Skeletal muscle cell (primary cell): ENCODE measurements around the gene CDH15.
"Not testable (repeated sequence)": the region's sequence is repeated elsewhere in the genome, so short reads cannot be mapped to it uniquely, and the experiment has no call there.

Experiments
- DNase-seq: peaks from one replicate; pipeline ENCODE4 v3.0.0-alpha.2; 2010; ENCODE audit warnings: low read depth
- H3K4me3 ChIP-seq: 2 replicates; pipeline ENCODE4 v1.5.1; 2011; ENCODE audit warnings: low read depth, mild to moderate bottlenecking, control low read depth, low read length, moderate library complexity

CDH15 gene

DNA sequence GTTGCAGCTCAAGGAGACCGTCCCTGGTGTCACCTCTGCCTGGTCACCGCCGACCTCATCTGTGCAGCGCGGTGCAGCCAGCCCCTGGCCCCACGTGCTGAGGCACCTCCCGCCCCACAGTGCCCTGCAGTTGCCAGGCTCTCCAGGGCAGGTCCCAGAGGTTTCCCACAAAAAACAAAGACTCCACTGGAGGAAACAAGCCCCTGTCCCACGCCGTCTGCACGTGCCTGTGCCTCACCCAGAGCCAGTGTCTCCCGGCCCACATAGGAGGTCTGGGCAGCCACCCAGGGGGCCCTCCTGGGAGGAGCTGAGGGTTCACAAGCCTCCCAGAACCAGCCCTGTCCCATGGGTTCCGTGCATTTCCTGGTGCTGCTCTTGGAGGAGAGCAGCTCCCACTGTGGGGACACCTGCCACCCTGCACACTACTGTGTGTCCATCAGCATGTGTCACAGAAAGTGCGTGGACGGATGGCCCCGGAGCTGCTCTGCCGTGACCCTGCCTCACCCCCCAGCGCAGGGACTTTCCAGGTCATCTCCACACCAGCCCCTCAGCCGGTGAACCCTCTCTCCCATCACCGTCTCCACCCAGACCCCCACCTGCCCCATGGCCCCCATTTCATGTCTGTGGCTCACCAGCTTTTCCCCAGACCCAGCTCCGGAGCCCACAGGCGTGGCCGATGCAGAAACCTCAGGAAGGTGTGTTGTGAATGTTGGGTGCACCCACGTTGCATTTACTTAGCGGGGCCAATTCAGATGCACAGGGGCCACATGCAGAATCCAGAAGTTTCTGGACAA, 17.0 kb upstream of the CDH15 start:
- no peak for DNase-seq
- H3K4me3 ChIP-seq = no peak overlapping the region

DNA sequence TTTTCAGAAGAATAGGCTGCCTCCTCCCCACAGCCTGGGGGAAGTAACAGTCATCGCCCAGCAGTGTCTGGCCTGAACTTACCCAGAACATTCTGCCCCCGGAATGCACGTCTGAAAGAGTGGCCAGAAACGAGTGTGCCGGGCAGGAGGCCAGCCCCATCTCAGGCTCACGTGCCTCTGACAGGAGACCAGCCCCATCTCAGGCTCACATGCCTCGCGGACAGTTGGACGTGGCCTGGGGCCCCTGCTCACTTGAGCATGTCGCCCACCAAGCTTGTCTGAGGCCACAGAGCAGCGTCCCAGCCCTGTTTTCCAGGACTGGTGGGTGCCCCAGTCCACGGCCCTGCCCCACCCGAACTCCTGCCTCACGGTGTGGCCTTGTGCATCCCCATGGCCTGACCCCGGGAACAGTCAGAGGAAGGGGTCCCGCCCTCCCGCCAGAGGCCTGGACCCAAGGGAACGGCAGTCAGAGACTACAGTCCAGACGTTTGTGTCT, 16.3 kb upstream of the CDH15 start:
- peak; percentile 24 for DNase-seq
- H3K4me3 ChIP-seq = no peak overlapping the region

DNA sequence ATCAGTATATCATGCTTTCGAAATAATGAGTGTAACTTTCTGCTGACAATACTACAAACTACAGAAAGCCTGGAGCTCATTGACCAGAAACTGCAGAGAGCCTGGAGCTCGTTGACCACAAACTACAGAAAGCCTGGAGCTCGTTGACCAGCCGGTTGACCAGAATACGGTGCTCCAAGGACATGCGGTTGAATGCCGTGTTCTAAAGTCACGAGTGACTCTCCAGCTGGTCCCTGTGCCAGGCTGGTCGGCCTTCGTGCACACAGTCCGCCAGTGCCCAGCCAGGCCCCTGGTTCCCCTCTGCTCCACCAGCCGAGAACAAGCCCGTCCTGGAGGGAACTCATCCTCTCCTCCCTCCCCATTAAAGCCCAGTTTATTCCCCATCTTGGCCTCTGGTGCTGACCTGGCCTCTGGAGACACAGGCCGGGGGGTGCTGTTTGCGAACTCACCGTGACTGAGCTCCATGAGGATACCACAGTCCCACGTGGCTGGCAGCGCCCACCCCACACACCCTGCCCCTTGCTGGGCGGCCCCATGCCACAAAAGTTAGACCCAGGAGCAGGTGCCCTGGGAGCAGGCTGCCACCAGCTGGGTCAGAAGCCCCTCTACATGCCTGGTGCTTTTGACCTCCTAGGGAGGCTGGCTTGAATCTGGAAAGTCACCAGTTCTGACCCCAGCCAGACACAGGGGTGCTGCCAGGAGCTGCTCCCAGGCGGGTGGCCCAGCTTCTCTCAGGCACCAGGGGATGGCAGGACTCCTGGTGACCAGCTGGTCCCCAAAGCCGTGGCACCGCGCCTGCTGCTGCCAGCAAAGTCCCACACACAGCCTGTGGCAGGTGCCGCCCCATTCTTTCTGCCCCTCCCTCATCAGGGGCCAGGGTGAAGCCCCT, 15.5 kb upstream of the CDH15 start:
- no peak overlapping the region for H3K4me3 ChIP-seq
- DNase-seq = no peak

DNA sequence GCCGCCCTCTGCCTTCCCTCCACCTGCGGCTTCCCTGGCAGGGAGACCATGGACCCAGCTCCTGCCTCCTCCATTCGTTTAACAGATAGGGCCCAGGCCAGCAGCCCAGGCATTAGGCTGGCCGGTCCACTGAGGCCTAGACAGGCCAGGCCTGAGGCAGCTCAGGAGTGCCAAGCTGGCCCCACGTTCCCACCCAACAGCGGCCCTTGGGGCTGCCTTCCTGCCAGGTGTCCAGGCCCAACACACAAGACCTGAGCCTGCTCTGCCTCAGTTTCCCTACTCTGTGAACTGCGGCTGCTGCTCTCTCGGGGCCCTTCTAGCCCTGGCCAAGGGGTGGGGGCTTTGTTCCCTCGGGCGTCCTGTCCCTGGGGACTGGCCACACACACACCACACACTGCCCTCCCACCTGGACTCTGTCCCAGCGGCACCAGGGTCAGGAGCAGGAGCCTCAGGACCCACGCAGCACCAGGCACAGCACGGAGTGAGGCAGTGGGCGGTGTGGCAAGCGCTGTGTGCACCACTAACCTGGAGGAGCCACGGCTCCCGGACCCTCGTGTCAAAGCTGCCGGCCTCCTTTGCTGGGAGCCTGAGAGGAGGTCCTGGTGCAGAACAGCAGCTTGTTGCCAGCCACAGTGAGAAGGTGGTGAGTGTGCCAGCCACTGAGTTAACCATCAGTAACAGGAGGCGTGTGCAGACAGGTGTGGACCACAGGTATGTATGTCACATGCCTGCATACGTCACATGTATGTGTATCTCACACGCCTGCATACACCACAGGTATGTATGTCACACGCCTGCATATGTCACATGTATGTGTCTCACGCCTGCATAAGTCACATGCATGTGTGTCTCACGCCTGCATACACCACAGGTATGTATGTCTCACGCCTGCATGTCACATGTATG, 14.6 kb upstream of the CDH15 start:
- H3K4me3 ChIP-seq = no peak overlapping the region
- no peak for DNase-seq

DNA sequence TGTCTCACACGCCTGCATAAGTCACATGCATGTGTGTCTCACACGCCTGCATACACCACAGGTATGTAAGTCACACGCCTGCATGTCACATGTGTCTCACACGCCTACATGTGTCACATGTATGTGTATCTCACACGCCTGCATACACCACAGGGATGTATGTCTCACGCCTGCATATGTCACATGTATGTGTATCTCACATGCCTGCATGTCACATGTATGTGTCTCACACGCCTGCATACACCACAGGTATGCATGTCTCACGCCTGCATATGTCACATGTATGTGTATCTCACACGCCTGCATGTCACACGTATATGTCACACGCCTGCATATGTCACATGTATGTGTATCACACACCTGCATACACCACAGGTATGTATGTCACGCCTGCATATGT, 13.8 kb upstream of the CDH15 start:
- no peak for DNase-seq
- H3K4me3 ChIP-seq = no peak overlapping the region

DNA sequence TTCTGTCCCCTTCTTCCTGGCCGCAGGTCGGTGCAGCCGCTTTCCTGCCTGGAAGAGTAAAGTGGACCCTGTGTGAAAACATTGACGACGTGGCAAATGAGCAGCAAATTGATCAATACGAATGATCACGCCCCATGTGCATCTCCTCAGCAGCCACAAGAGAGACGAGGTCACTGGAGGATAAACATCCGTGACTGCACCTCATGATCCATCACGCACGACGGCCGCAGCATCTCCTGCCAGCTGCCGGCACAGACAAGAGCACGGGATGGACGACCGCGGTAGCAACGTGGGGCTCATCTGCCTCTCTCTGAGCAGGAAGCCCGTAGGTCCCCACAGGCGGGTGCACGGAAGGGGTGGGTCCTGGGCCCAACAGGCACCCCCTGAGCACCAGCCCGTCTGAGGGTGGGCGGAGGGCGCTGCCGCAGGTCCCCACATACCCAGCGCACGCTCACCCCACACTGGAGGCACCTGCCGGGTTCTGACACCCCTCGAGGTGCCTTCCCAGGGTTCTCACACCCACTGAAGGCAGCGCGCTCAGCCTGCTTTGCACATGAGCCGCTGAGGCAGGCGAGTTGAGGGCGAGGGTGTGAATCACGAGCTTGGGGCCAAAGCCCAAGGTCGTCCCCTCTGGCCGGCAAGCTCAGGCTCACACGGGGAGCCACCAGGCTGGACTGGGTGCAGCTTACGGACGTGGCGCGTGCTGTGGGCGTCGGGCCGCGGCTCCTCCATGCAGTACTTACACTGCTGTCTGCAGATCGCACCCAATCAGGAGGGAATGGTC, 12.3 kb upstream of the CDH15 start:
- no peak overlapping the region for H3K4me3 ChIP-seq
- no peak for DNase-seq

DNA sequence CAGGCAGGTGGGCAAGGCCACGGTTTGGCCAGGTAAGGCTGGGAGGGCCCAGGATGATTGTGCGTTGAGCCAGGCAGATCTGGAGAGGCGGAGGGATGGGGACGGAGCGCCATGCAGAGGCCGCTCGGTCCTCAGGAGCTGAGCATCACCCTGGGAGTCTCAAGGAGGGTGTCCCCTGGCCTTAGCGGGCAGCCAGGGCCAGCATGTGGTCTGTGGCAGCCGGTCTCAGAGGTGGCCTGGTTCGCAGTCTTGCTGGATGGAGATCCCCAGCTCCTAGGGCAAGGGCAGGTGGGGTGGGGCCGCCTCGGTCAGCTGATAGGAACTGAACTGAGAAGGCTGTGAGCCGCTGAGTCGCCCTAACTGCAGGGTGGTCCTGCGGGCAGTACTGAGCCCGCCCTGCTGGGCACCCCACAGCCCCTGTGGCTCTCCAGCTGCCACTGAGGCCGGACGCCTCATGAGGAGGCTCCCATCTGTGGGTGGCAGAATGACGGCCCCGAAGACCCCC, 11.6 kb upstream of the CDH15 start:
- DNase-seq = no peak

DNA sequence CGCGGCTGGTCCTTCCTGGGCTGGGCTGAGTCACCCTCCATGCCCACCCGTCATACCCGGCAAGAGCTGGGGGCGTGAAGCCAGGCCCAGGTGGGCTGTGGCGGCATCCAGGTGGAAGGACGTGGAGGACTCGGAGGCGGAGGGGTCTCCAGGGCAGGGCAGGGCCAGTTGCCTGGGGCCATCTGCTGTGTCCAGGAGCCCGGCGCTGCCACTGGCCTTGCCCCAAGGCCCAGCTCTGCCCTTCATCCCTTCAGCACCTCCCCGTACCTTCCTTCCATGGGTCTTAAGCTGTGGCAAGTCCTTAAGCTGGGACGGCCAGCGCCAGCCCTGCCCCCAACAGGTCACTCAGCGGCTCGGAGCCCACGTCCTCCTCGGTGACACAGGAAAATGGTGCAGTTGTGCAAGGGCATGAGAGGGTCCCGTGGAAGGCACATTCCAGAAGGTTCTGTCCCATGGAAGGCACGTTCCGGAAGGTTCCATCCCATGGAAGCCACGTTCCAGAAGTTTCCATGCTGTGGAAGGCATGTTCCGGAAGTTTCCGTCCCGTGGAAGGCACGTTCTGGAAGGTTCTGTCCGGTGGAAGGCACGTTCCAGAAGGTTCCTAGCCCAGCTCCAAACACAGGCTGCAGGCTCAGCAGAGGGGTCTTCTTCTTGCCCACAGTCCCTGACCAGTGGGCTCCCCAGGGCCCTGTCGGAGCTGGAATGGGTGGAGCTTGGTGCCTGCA, 10.4 kb upstream of the CDH15 start:
- no peak for DNase-seq
- no peak overlapping the region for H3K4me3 ChIP-seq

More for the DNA sequence above, 11.6 kb upstream of the CDH15 start:
- H3K4me3 ChIP-seq = no peak overlapping the region

DNA sequence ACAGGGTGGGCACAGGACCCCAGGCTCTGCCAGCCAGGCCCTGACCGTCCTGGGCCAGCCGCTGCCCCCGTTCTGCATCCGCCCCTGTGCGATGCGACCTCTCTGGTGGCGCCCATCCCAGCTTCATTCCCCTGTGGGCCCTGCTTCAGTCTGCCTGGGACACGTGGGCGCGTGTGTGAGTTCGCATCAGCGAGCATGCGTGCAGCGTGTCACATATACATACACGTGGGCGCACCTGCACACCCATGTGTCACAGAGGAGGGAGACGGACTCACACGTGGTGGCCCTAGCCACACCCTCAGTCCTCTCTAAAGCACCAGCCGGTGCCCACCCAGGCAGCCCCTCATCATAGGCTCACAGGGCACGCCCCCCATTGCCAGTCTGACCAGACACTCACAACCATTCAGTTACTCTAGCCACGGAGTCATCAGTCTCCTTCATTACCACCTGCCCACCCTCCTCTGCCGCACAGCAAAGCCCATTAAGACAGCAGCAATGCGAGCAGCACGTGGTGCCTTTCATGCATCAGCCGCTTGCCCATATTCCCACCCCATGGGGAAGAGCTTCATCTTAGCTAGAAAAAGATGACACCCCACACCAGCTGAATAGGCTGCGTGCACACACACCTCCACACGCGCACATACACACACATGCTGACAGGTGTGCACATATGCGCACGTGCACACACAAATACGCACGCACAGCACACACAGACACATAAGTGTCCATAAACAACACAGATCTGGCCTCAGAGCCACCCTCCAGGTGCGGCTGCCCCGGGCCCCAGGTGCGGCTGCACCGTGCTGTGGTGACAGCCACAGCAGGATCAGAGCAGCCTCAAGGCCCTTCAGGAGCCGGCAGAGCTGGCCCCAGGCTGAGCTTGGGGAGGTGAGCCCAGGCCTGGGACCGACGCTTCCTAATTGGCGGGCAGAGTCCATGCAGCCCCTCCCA, 9.5 kb upstream of the CDH15 start:
- no peak for DNase-seq
- H3K4me3 ChIP-seq = no peak overlapping the region

DNA sequence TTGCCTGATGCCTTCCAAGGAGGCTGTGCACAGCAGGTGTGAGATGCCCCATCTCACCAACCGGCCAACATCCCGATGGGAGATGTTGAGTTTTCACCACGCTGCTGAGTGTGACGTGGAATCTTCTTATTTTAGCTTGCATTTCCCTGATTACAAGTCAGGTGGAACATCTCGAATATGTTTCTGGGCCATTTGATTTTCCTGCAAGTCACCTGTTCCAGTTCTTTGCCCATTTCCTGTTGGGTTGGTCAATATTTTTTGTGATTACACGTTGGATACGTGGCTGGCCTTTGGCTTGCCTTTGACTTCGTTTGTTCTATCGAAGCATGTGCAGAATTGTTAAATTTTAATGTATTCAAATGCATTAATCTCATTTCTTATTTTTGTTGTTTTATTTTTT, 8.3 kb upstream of the CDH15 start:
- no peak overlapping the region for H3K4me3 ChIP-seq
- no peak for DNase-seq

DNA sequence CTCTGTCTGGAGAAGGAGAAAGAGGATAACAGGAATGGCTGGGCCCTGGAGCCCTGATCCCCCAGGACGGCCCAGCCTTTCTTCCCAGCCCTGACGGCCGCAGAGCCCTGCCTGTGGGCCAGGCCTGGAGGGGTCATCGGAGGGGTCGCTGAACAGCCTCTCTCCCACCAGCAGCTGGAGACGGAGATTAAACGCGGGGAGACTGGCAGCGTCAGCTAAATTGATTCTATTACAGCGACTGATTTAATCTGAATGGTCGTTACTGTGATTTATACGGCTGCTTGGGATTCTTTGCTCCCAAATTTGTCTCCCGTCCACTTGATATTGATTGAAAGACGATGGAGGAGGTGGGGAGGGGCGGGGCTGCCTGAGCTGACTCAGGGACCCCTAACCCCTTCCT, 7.1 kb upstream of the CDH15 start:
- no peak for DNase-seq
- no peak overlapping the region for H3K4me3 ChIP-seq

DNA sequence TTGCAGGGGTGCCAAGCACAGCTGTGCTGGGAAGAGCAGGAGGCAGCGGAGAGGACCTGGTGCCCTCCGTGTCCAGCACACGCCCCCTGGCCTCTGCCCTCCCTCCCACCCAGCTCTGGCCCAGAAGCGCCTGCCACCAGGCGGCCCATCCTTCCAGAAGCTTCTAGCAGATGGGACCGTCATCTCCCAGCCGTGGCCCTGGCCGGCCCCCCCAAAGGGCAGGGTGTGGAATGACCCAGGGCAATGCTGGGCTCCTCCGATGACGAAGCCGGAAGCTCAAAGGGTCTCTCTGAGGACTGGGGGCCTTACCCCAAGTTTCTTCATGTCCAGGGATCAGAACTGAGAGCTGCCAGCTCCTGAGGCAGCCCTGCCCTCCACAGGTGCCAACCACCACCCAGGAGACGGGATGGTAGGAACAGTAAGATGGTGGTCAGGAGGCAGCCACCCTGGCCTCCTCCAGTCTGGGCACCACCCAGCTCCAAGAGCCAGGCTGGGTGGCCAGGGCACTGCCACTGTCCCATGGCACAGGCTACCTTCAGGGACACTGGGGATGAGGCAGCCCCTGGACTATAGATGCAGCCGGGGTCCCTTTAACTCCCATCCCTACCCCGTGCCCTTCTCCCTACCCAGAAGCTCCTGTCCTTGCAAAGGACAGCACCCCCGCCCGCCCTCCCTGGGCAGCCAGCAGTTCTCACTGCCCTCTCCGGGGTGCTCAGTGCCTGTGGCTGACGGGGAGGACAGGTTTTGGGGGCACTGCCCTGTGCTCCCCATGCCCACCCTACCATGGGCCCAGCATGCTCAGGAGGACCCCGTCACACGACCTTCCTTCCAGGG, 6.5 kb upstream of the CDH15 start:
- DNase-seq = no peak
- no peak overlapping the region for H3K4me3 ChIP-seq

DNA sequence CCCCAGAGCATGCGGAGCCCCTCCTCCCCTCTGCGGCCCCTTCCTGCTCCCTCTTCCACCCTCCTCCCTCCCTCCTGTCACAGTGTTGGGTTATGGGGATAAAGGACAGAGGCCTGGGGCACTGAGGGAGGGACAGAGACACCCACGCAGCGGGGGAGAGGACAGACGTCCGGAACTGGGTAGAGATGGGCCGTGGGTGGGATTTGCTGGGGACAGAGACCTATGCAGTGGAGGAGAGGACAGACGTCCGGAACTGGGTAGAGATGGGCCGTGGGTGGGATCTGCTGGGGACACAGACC, 5.9 kb upstream of the CDH15 start:
- not testable (repeated sequence) for H3K4me3 ChIP-seq, DNase-seq

DNA sequence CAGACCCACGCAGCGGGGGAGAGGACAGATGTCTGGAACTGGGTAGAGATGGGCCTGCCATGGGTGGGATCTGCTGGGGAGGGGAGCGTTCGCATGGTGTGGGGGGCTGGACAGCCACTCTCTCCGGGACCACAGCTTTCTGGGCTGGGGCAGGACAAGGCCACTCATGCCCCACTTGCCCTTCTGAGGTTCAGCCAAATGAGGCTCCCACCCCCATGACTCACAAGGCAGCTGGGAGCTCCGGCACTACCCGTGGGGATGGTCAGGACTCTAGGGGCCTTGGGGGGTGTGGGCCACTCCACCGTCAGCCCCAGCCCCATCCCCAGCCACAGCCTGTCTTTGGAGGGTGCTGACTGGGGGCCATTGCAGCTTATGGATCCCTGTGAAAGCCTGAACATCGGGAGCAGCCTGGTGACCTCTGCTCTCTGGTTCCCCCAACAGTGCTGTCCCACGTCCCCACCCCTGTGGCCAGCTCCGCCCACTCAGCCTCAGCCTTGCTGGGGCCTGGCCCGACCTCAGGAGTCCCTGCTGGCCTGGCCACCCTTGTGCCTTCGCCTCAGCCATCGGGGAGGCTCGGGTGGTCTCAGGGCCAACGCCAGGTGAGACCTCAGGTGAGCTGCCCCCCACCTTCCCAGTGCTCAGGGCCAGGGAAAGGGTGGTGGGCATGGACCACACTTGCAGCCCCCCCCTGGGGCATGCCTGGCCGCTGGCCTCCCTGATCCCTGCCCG, 4.7 kb upstream of the CDH15 start:
- H3K4me3 ChIP-seq = no peak overlapping the region

DNA sequence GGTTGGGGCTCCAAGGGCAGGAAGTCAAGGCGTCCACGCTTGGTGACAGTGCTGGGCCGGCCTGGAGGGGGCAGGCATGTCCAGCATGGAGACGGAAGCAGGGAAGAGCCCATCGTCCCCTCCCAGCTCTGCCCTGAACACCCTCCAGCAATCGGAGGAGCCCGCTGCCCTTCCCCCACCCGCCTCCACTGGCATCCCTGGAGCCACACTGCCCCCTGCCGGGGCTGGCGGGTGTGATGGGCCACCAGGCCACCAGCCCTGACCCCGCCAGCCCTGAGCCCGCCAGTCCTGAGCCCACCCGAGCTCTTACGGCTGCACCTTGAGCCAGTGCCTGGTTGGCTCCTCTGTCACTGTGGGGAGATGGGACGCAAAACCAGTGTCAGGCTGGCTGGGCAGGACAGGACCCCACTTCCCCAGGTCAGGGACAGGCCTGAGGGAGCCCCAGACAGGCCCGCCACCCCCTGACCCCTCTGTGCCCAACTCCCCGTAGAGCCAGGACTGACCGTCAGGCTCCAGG, 4.1 kb upstream of the CDH15 start:
- no peak for DNase-seq
- no peak overlapping the region for H3K4me3 ChIP-seq

More for the DNA sequence above, 4.7 kb upstream of the CDH15 start:
- no peak for DNase-seq
